BE2C (cell line): ENCODE measurements around the gene VAPA.

Source experiments
- DNase-seq: peaks from one replicate; pipeline ENCODE4 v3.0.0-alpha.2; 2020
- H3K27me3 ChIP-seq: fragments of 250-450 bp; sonication (Bioruptor Pico); 2 replicates; pipeline ENCODE4 v1.5.1; 2020; ENCODE audit warnings: mild to moderate bottlenecking
- H3K36me3 ChIP-seq: fragments of 250-450 bp; sonication (Bioruptor Pico); 2 replicates; pipeline ENCODE4 v1.5.1; 2020; ENCODE audit warnings: mild to moderate bottlenecking
- H3K4me1 ChIP-seq: fragments of 250-450 bp; sonication (Bioruptor Pico); 2 replicates; pipeline ENCODE4 v1.5.1; 2020
- H3K4me3 ChIP-seq: 2 replicates; pipeline ENCODE4 v1.5.1; 2011; ENCODE audit warnings: low read depth, low read length
- H3K9me3 ChIP-seq: fragments of 250-450 bp; sonication (Bioruptor Pico); 2 replicates; pipeline ENCODE4 v1.5.1; 2020
- CTCF ChIP-seq: IDR thresholded peaks from 2 replicates; pipeline ENCODE4 v1.5.1; 2012; ENCODE audit warnings: mild to moderate bottlenecking, low read depth, low read length

VAPA gene

GRCh38 chr18:9924371-9924943 is 10.6 kb downstream of the VAPA start:
- Histone ChIP-seq H3K27me3 (no peaks in the 10 kb centered on the region), H3K36me3 (no peaks in the 10 kb centered on the region), H3K4me3 (no peak overlapping the region), H3K4me1 (no peaks in the 10 kb centered on the region; the same call in 1 of the 2 replicates), H3K9me3 (no peaks in the 10 kb centered on the region)
- no peak for TF ChIP-seq CTCF
- DNase-seq: no peak

- Histone ChIP-seq H3K4me1 (no peaks in the 10 kb centered on the region), H3K36me3 (no peaks in the 10 kb centered on the region), H3K9me3 (no peaks in the 10 kb centered on the region), H3K27me3 (no peaks in the 10 kb centered on the region), H3K4me3 (no peak overlapping the region)
- TF ChIP-seq CTCF: no peak
- no peak for DNase-seq
Measured at GRCh38 chr18:9925369-9925768, 11.6 kb downstream of the VAPA start.

- Histone ChIP-seq H3K27me3 (no peaks in the 10 kb centered on the region), H3K4me1 (no peaks in the 10 kb centered on the region), H3K4me3 (no peak overlapping the region), H3K9me3 (no peaks in the 10 kb centered on the region), H3K36me3 (no peaks in the 10 kb centered on the region)
- no peak for DNase-seq
- TF ChIP-seq CTCF: no peak
Measured at GRCh38 chr18:9925795-9926194, 12.0 kb downstream of the VAPA start.

- H3K4me1 ChIP-seq: no peaks in the 10 kb centered on the region
Measured at GRCh38 chr18:9926223-9926894, 12.5 kb downstream of the VAPA start.

GRCh38 chr18:9926977-9927376 is 13.2 kb downstream of the VAPA start:
- no peak for DNase-seq
- no peak for TF ChIP-seq CTCF
- no peaks in the 10 kb centered on the region for H3K27me3 ChIP-seq
- H3K4me1 ChIP-seq: no peaks in the 10 kb centered on the region
- no peak overlapping the region for H3K4me3 ChIP-seq
- no peaks in the 10 kb centered on the region for H3K9me3 ChIP-seq
- H3K36me3 ChIP-seq: no peaks in the 10 kb centered on the region

More at GRCh38 chr18:9926223-9926894, 12.5 kb downstream of the VAPA start:
- no peak for DNase-seq
- TF ChIP-seq CTCF: no peak
- H3K27me3 ChIP-seq: no peaks in the 10 kb centered on the region
- no peak overlapping the region for H3K4me3 ChIP-seq
- H3K36me3 ChIP-seq: no peaks in the 10 kb centered on the region
- no peaks in the 10 kb centered on the region for H3K9me3 ChIP-seq

- Histone ChIP-seq H3K4me1 (no peaks in the 10 kb centered on the region), H3K4me3 (no peak overlapping the region), H3K9me3 (no peaks in the 10 kb centered on the region), H3K36me3 (no peaks in the 10 kb centered on the region), H3K27me3 (no peaks in the 10 kb centered on the region)
- no peak for DNase-seq
- no peak for TF ChIP-seq CTCF
Measured at GRCh38 chr18:9927392-9928063, 13.7 kb downstream of the VAPA start.
